Measurements from ENCODE around the gene DHX15.

DNA sequence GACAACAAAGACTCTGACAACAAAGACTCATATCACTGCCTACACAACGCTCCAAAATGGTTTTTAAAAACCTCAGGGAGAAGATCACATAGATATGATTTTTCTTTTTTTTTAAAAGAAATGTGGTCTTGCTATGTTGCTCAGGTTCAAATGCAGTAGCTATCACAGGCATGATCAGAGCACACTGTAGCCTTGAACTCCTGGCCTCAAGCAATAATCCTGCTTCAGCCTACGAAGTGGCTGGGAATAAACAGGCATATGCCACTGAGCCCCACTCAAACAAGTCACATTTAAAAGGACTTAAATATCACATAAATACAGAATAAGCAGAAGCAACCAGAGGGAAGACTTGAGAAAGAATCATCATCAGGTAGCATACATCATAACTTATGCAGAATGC, 14.7 kb downstream of the DHX15 start:
- no peak for TF ChIP-seq CTCF (IDR thresholded peaks at IDR 0.05 in 2 of 3, conservative IDR thresholded peaks at IDR 0.05 in 1 of 3; ENCODE audit: insufficient read depth in 2 of 3, low read depth in 1 of 3, low read length in 3 of 3)
- no peak for TF ChIP-seq ELF1 (tag; IDR thresholded peaks at IDR 0.05)
- TF ChIP-seq POLR2A (conservative IDR thresholded peaks at IDR 0.05), result no peak
- no peak for TF ChIP-seq FOXK2 (conservative IDR thresholded peaks at IDR 0.05 in 1 of 2, IDR thresholded peaks at IDR 0.05 in 1 of 2; ENCODE audit: low read depth in 2 of 2)
- no peak for TF ChIP-seq POLR2AphosphoS5 (IDR thresholded peaks at IDR 0.05; ENCODE audit: control insufficient read depth, insufficient read depth, low read depth, low read length)
- TF ChIP-seq, protein P1, sequence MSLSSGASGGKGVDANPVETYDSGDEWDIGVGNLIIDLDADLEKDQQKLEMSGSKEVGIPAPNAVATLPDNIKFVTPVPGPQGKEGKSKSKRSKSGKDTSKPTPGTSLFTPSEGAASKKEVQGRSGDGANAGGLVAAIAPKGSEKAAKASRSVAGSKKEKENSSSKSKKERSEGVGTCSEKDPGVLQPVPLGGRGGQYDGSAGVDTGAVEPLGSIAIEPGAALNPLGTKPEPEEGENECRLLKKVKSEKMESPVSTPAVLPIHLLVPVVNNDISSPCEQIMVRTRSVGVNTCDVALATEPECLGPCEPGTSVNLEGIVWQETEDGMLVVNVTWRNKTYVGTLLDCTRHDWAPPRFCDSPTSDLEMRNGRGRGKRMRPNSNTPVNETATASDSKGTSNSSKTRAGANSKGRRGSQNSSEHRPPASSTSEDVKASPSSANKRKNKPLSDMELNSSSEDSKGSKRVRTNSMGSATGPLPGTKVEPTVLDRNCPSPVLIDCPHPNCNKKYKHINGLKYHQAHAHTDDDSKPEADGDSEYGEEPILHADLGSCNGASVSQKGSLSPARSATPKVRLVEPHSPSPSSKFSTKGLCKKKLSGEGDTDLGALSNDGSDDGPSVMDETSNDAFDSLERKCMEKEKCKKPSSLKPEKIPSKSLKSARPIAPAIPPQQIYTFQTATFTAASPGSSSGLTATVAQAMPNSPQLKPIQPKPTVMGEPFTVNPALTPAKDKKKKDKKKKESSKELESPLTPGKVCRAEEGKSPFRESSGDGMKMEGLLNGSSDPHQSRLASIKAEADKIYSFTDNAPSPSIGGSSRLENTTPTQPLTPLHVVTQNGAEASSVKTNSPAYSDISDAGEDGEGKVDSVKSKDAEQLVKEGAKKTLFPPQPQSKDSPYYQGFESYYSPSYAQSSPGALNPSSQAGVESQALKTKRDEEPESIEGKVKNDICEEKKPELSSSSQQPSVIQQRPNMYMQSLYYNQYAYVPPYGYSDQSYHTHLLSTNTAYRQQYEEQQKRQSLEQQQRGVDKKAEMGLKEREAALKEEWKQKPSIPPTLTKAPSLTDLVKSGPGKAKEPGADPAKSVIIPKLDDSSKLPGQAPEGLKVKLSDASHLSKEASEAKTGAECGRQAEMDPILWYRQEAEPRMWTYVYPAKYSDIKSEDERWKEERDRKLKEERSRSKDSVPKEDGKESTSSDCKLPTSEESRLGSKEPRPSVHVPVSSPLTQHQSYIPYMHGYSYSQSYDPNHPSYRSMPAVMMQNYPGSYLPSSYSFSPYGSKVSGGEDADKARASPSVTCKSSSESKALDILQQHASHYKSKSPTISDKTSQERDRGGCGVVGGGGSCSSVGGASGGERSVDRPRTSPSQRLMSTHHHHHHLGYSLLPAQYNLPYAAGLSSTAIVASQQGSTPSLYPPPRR (CRISPR knock-in tag; IDR thresholded peaks at IDR 0.05; ENCODE audit: borderline replicate concordance), result no peak
- TF ChIP-seq EP300 (IDR thresholded peaks at IDR 0.05; ENCODE audit: low read length), result no peak
- TF ChIP-seq TBL1XR1 (IDR thresholded peaks at IDR 0.05; ENCODE audit: low read length in 2 of 2), result no peak
- no peak for TF ChIP-seq KDM1A (IDR thresholded peaks at IDR 0.05)
- TF ChIP-seq YBX1 (IDR thresholded peaks at IDR 0.05), result no peak

All from K562 (cell line).